GM13976 (cell line): Measurements from ENCODE around the gene ATG16L2.

Source experiments
- DNase-seq: peaks from one replicate; pipeline ENCODE4 v3.0.0; 2012; ENCODE audit warnings: low spot score
- in situ Hi-C: fragments of 300-500 bp; cut with MboI; formaldehyde crosslinking; loops from one replicate; pipeline ENCODE4 v1.12.0; 2022; ENCODE audit warnings: low sequenced_read_pairs, mixed read lengths, inconsistent platforms; ENCODE audit not compliant: unreplicated experiment
- TF ChIP-seq, protein P1 (sequence below): IDR thresholded peaks from 2 replicates; pipeline ENCODE4 v1.5.1; 2012; ENCODE audit warnings: borderline replicate concordance, mild to moderate bottlenecking; ENCODE audit not compliant: insufficient read depth; ENCODE audit errors: extremely low read depth, missing control alignments, control extremely low read depth

ATG16L2 gene

DNA sequence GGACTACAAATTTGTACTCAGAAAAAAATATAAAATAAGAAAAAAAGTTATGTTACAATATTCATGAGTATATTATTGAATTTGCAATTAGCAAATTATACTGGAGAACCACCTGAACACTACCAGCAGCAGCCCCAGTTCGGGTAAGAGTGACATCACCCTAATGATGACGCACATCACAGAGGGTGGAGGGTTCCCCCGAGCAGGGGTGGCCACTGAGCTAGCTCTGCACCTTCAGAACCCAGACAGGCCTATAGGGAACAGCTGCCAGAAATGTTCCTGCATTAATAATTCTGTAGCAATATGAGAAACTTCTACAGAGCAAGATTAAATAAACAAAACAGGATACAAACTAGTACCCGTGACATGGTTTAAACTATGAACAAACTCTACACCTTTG lies 44.5 kb upstream of the ATG16L2 start:
- in situ Hi-C loops, result no loop called here
- no peak for DNase-seq
- TF ChIP-seq, protein P1, sequence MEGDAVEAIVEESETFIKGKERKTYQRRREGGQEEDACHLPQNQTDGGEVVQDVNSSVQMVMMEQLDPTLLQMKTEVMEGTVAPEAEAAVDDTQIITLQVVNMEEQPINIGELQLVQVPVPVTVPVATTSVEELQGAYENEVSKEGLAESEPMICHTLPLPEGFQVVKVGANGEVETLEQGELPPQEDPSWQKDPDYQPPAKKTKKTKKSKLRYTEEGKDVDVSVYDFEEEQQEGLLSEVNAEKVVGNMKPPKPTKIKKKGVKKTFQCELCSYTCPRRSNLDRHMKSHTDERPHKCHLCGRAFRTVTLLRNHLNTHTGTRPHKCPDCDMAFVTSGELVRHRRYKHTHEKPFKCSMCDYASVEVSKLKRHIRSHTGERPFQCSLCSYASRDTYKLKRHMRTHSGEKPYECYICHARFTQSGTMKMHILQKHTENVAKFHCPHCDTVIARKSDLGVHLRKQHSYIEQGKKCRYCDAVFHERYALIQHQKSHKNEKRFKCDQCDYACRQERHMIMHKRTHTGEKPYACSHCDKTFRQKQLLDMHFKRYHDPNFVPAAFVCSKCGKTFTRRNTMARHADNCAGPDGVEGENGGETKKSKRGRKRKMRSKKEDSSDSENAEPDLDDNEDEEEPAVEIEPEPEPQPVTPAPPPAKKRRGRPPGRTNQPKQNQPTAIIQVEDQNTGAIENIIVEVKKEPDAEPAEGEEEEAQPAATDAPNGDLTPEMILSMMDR, result no peak

DNA sequence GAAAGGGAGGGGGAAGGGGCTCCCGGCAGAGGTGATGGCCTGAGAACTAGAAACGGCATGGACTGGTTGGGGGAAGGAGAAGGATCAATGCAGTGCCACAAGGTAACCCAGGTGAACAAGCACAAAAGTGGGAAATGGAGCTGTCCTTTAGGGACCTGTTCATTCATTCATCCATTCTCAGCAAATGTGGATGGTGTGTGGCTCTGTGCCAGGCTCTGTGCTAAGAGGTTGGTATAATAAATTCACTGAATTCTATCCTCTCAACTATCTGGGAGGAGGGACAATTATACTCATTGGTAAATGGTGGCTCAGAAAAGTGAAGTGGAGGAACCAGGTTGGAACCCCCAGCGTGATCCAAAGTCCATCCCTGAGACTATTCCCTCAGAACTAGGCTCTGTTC lies 43.4 kb upstream of the ATG16L2 start:
- no peak for DNase-seq
- in situ Hi-C loops, result no loop called here

DNA sequence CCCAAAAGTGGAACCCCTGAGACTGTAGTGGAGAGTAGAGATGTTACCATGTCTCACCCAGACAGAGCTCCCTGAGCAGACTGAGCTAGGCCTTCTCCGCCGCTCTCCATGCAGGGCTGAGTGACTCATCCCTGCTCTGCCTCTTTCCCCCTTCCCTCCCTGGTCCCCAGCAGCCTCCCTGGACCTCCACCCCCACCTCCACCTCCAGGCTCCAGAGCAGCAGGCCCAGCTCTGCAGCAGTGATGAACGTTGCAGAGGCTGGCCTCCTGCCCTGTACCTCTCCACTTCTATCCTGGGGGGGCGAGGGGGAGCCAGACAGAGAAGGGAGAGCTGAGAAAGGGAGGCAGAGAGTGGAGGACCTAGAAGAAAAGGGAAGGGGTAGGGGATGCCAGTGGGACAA lies 42.7 kb upstream of the ATG16L2 start:
- in situ Hi-C loops, result no loop called here
- no peak for DNase-seq
- TF ChIP-seq, protein P1, result no peak

More for the DNA sequence above, 43.4 kb upstream of the ATG16L2 start:
- TF ChIP-seq, protein P1, result no peak

DNA sequence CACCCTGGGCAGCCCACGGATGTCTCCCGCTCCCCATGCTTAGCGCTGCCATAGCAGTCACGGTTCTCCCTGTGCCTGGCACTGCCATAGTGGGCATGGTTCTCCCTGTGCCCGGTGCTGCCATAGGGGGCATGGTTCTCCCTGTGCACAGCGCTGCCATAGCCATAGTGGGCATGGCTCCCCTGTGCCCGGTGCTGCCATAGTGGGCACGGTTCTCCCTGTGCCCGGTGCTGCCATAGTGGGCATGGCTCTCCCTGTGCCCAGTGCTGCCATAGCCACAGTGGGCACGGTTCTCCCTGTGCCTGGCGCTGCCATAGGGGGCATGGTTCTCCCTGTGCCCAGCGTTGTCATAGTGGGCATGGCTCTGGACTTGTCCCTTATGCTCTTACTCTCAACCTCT lies 42.2 kb upstream of the ATG16L2 start:
- TF ChIP-seq, protein P1, result no peak
- in situ Hi-C loops, result no loop called here
- DNase-seq, result no peak

DNA sequence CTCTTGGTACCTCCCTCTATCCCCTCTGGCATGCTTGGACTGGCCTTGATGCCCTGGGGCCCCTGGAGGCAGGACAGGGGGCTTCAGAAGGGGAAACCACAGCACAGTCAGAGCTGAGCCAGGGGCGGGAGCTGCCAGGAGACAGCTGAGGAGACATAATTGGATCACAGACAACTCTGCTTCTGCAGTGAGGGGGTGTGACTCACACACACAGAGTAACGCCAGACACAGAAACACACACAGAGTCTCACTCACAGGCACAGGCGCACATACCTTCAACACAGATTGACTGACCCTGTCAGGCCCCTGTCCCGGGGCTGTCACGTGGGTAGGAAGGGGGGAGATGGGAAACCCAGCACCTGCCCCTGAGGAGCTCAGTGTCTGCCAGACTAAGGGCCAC lies 40.9 kb upstream of the ATG16L2 start:
- TF ChIP-seq, protein P1, result no peak
- no peak for DNase-seq
- in situ Hi-C loops, result no loop called here

DNA sequence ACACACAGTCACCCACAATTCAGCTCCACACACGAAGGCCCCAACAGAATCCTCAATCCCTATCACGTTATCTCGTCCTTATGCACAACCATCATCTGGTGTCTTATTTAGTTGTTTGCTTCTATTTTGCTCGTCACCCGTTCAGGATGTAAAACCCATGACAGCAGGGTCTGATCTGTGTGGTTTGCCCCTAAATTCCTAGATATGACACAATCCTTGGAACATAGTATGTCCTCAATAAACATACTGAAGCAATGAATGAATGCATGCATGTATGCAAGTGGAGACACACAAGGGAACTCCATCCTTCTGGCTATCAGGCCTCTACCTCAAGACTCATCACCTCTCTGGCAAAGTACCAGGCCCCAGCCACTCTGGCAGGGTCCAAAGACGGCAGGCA lies 40.5 kb upstream of the ATG16L2 start:
- no peak for DNase-seq
- TF ChIP-seq, protein P1, result no peak
- in situ Hi-C loops, result no loop called here

DNA sequence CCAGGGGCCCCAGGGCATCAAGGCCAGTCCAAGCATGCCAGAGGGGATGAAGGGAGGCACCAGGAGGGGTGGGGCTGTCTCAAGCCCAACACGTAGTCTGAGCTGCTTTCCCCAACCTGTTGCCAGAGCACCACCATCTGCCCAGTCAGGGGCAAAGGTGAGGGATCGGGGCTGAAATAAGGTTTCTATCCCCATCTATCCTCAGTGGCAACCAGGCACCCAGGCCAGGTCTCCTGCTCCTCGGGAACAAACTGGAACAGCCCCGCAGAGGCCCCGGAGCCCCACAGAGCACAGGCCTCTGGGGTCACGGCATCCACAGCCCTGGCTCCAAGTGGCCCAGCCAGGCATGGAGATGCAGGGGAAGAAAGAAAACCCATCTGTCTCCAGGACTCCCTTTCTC lies 39.7 kb upstream of the ATG16L2 start:
- no peak for DNase-seq
- in situ Hi-C loops, result no loop called here
- TF ChIP-seq, protein P1, result no peak
